ENCODE data around the gene PODXL.

The PODXL gene

GRCh38 chr7:131455001-131455400, 101.4 kb downstream of the PODXL start:
- no peak for DNase-seq

DNA sequence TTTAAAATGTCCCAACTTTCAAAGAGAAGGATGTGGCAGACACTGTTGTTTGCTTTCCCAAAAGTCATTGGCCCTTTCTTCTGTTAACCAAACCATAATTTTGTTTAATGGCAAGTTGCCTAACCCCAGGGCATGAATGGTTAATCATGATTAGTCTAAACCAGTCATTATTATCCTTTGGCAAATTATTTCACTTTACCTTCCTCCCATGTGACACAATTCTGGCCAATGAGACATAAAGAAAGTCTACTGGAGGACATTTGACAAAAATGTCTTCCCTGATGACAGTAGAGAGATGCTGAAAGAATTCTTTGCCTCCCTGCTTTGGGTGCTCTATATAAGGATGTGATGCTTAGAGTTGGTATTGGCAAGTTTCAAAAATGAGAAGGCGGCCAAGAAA, 101.9 kb downstream of the PODXL start:
- DNase-seq, result no peak

Measured in hypothalamus (tissue), 51 donors.